Activated CD8-positive, alpha-beta memory T cell treated with anti-CD3 and anti-CD28 coated beads, Interleukin-2, amount 10 ng/mL, durations not matched to agents 7 days and 5 days (primary cell): ENCODE data around the gene TPP2. TPM values are rescaled to one million over a fixed set of nuclear protein-coding genes. Genes with fewer than 3 reads are reported as not detected.

ENCODE experiments used
- ATAC-seq: fragments of 150-1000 bp; cut with Tn5 transposase; one replicate; pipeline ENCODE4 v1.10.0; 2021; ENCODE audit warnings: moderate library complexity
- CTCF ChIA-PET: fragments of 350-600 bp; sonication (Branson Sonifier 250); formaldehyde crosslinking; loops from one replicate; lab custom pipeline; 2021; ENCODE audit warnings: antibody characterized with exemption; lab: Charles Lee
- DNase-seq: peaks from one replicate; pipeline ENCODE4 v3.0.0-alpha.2; 2020
- H3K27ac Mint-ChIP-seq: one replicate; pipeline ENCODE4 v1.8.0; 2021; ENCODE audit warnings: mild to moderate bottlenecking, mixed read lengths
- H3K27me3 Mint-ChIP-seq: one replicate; pipeline ENCODE4 v1.8.0; 2021; ENCODE audit warnings: mixed read lengths
- H3K36me3 Mint-ChIP-seq: one replicate; pipeline ENCODE4 v1.8.0; 2021; ENCODE audit warnings: mild to moderate bottlenecking, mixed read lengths
- H3K4me1 Mint-ChIP-seq: one replicate; pipeline ENCODE4 v1.8.0; 2021; ENCODE audit warnings: mixed read lengths
- H3K4me3 Mint-ChIP-seq: one replicate; pipeline ENCODE4 v1.8.0; 2021; ENCODE audit warnings: mild to moderate bottlenecking, moderate library complexity, mixed read lengths
- H3K9me3 Mint-ChIP-seq: one replicate; pipeline ENCODE4 v1.8.0; 2022; ENCODE audit warnings: low read depth, mixed read lengths
- total RNA-seq, 2 experiments: library from RNA; stranded (reverse); gene quantifications; one replicate each; pipeline ENCODE4 v1.2.3, GENCODE V29; 2021

The TPP2 gene
- total RNA-seq, 2 experiments from 2014 or later = 74.8 to 95.7 TPM

DNA sequence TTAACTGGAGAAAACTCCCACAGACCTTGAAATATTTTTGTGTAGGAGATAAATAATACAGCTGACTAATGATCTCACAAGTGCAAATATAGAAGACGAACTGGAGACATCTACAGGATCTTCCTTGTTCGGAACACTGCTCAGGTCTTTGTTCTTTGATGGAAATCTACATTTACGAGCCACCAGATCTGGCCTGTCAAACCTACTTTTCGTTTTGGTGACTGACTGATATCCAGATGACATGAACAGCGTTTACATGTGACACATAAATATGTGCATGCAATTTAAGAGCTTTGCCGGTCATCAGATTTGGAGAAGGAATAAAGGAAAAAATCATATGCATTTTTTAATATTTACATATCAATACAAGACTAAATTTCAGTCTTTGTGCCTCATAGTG lies 24.5 kb upstream of the TPP2 start:
- ATAC-seq (no peak), DNase-seq (no peak)
- no peak overlapping the region for H3K4me3 Mint-ChIP-seq
- H3K36me3 Mint-ChIP-seq = no peaks in the 10 kb centered on the region
- H3K27me3 Mint-ChIP-seq = peaks cover 52% of the 10 kb centered on the region
- no peaks in the 10 kb centered on the region for H3K4me1 Mint-ChIP-seq
- no peak overlapping the region for H3K27ac Mint-ChIP-seq
- H3K9me3 Mint-ChIP-seq = no peaks in the 10 kb centered on the region
- CTCF ChIA-PET = interaction anchor here (0.5 to 1.3 kb wide), 3 partner anchors 9 to 431 kb away, joined by 3 to 5 read pairs (median 4); no protein-coding TSS in a partner anchor

DNA sequence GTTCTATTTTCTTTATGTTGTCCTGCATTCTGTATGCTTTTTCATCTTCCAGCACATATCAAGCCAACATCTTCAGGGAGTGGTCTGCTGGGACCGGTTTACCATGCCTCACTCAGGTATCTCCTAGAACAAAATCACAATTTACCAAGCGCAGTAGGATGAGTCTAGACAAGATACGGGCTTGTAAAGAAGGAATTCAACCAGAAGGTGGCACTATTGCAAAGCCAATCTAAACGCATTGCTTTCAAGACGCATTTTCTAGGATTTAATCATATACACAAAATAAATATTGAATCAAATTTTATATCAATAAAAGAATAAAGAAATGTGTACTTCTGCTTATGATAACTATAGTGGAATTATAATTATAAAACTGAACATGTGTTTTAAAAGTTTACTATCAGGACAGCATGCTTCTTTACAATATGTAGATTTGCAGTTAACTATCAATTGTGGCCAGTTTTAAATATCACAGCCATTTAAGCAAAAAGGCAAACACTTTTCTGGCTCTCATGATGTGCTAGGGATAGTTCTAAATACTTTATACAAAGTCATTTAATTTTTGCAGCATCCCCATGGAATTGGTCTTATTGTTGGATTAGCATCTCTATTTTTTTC lies 16.1 kb upstream of the TPP2 start:
- Mint-ChIP-seq H3K4me3 (no peak overlapping the region), H3K27ac (no peak overlapping the region), H3K9me3 (no peaks in the 10 kb centered on the region), H3K36me3 (no peaks in the 10 kb centered on the region), H3K27me3 (peaks cover 8% of the 10 kb centered on the region), H3K4me1 (peaks cover 11% of the 10 kb centered on the region)
- CTCF ChIA-PET = interaction anchor here (1.0 to 2.8 kb wide), 18 partner anchors 8 to 327 kb away, joined by 3 to 16 read pairs (median 5); partner anchors contain the start of gene TPP2
- DNase-seq = no peak
- peak; percentile 80 for ATAC-seq

DNA sequence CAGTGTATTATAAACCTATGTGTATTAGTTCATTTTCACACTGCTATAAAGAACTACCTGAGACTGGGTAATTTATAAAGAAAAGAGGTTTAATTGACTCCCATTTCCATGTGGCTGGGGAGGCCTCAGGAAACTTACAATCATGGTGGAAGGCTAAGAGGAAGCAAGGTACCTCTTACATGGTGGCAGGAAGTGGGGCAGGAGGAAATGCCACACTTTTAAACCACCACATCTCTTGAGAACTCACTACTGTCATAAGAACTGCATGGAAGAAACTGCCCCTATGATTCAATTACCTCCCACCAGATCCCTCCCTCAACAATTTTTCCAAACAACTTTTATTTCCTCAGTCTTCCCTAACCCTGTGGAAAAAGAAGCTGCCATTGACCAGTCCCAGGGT lies 14.5 kb upstream of the TPP2 start:
- Mint-ChIP-seq H3K4me1 (peaks cover 11% of the 10 kb centered on the region), H3K36me3 (no peaks in the 10 kb centered on the region), H3K9me3 (no peaks in the 10 kb centered on the region), H3K27ac (no peak overlapping the region), H3K4me3 (no peak overlapping the region), H3K27me3 (peaks cover 8% of the 10 kb centered on the region)
- CTCF ChIA-PET = interaction anchor here (0.9 to 2.8 kb wide), 14 partner anchors 9 to 325 kb away, joined by 3 to 16 read pairs (median 5); no protein-coding TSS in a partner anchor
- ATAC-seq (peak; percentile 61), DNase-seq (peak; percentile 54)

DNA sequence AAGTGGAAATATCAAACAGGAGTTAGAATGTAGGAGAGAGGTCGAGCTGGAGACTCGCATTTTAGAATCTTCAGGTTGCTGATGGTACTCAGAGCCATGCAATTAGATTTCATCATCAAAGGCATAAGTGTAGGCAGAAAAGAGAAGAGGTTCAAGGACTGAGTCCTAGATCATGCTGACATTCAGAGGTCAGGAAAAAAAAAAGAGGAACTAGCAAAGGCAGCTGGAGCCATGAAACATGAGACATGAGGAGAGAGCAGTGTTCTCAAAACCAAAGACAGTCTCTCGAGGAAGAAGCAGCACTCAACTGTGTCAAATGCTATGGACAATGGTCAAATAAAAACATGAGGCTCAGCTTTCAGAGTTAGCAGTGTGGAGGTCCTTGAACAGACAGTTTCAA lies 12.4 kb upstream of the TPP2 start:
- no peaks in the 10 kb centered on the region for H3K36me3 Mint-ChIP-seq
- ATAC-seq (no peak), DNase-seq (no peak)
- no peaks in the 10 kb centered on the region for H3K9me3 Mint-ChIP-seq
- H3K4me3 Mint-ChIP-seq = no peak overlapping the region
- peaks cover 15% of the 10 kb centered on the region for H3K4me1 Mint-ChIP-seq
- no peak overlapping the region for H3K27ac Mint-ChIP-seq
- peaks cover 8% of the 10 kb centered on the region for H3K27me3 Mint-ChIP-seq
- CTCF ChIA-PET = interaction anchor here (0.7 to 2.0 kb wide), 6 partner anchors 7 to 286 kb away, joined by 3 to 9 read pairs (median 3); no protein-coding TSS in a partner anchor

DNA sequence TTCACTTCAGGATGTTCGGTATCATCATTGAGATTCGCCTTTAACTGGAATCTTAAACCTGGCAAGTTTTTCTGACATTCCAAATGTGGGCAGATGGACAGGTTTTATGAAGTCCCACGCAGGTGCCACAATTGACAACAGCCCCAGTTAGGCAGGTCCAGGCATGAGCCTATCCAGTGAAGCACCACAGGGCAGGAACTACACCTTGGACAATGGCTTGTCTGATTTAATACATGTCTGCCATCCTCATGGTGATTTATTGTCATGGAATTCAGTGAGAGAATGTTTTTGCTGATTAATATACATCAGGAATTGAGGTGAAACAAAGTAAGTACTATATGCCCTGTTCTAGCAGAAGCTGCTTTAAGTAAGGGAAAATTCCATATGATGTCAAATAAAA lies 10.2 kb upstream of the TPP2 start:
- Mint-ChIP-seq H3K4me1 (peaks cover 17% of the 10 kb centered on the region), H3K27ac (no peak overlapping the region), H3K27me3 (peaks cover 7% of the 10 kb centered on the region), H3K9me3 (no peaks in the 10 kb centered on the region), H3K4me3 (no peak overlapping the region), H3K36me3 (no peaks in the 10 kb centered on the region)
- DNase-seq (no peak), ATAC-seq (no peak)
- CTCF ChIA-PET = interaction anchor here (1.3 to 2.1 kb wide), 2 partner anchors 9 to 138 kb away, joined by 3 to 6 read pairs; no protein-coding TSS in a partner anchor

DNA sequence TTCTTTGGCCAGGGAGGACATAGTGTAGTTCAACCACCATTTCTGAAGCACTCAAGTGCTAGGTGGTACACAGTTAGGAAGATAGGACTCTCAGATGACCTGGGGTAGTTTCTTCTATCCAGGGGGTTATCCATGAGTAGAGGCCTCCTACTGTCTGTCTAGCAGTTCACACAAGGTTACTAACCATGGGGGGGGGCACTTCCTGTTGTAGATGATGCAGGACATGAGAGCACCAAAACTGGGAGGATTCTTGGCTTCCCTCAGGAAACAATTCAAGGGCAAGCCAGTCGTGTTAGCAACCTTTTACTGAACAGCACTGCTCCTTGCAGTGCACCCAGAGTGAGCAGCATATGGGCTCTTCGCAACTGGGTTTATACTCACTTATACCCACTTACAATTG lies 8.9 kb upstream of the TPP2 start:
- CTCF ChIA-PET = interaction anchor here (5.6 kb wide), 1 partner anchor 260 kb away, joined by 22 read pairs; no protein-coding TSS in a partner anchor
- H3K4me3 Mint-ChIP-seq = no peak overlapping the region

DNA sequence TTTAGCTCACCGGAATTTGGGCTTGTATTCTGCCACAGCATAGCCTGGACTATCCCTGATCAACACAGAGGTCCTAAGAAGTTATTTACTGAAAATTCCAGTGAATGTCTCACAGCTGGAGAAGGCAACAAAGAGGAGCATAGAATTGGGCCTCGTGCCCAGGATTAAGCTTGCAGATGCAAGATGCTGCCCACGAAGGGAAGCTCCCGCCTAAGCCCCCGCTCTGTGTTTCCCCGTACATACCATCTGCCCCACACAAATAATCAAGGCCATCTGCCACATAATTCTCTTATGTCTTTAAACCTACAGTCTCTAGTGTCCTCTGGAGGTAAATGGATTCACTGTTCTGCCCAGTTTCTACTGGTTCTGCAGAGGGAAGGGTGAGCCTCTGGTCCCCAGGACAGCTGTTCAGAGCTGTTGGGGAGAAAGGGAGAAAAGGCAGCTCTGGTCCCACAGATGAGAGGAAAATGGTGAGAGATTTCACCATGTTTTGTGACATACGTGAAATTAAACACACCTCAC lies 7.4 kb upstream of the TPP2 start:
- Mint-ChIP-seq H3K4me1 (peaks cover 26% of the 10 kb centered on the region), H3K9me3 (no peaks in the 10 kb centered on the region), H3K27ac (no peak overlapping the region), H3K27me3 (peaks cover 3% of the 10 kb centered on the region), H3K4me3 (no peak overlapping the region), H3K36me3 (no peaks in the 10 kb centered on the region)
- no peak for DNase-seq
- ATAC-seq = no peak
- CTCF ChIA-PET = interaction anchor here (1.2 to 5.6 kb wide), 2 partner anchors 211 to 259 kb away, joined by 6 to 22 read pairs; no protein-coding TSS in a partner anchor

More for the DNA sequence above, 8.9 kb upstream of the TPP2 start:
- Mint-ChIP-seq H3K4me1 (peaks cover 17% of the 10 kb centered on the region), H3K9me3 (no peaks in the 10 kb centered on the region), H3K27ac (no peak overlapping the region), H3K36me3 (no peaks in the 10 kb centered on the region), H3K27me3 (peaks cover 7% of the 10 kb centered on the region)
- no peak for ATAC-seq
- no peak for DNase-seq

DNA sequence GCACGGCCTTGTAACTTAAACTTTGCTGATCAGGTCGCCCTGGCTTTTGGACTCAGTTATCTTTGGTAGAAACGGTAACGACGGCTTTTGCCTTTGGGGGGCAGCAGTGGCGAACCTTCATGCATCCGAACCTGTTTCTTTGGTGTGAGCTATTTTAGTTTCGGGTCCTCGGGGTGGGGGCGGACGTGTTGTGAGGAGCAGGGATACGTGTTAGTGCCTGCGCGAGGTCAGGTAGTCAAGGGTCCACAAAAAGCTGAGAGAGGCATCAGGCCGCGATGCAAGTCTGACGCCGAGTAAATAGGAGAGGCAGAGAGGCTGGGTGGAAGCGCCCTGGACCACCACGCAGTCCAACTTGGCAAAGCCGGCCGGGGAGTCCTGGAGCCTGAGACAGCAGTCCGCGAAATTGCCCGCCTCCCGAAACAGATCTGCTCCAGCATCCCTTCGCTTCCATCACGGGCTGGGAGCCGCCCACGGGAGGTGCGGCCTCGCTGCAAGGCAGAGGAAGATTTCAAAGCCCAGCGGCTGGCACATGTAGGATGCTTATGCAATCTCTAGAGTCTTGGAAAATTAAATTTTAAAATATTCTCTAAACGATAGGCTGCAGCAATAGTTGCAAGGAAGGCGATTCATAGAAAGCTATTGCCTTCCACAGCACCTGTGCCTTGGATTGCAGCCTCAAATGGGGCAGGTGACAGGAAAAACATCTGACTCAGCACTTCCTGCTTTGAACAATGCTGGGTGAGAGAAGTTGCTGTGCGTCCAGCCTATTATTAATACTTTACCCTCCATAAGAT lies 4.6 kb upstream of the TPP2 start:
- Mint-ChIP-seq H3K36me3 (no peaks in the 10 kb centered on the region), H3K27ac (peak overlapping the region; percentile 97), H3K4me3 (peak overlapping the region; percentile 91), H3K27me3 (no peaks in the 10 kb centered on the region), H3K9me3 (no peaks in the 10 kb centered on the region), H3K4me1 (peaks cover 39% of the 10 kb centered on the region)
- DNase-seq (peak; percentile 91), ATAC-seq (peak; percentile 25)
- CTCF ChIA-PET = interaction anchor here (0.7 to 5.6 kb wide), 25 partner anchors 9 to 307 kb away, joined by 3 to 36 read pairs (median 5); partner anchors contain the start of genes BIVM, ERCC5, POGLUT2 and TEX30

DNA sequence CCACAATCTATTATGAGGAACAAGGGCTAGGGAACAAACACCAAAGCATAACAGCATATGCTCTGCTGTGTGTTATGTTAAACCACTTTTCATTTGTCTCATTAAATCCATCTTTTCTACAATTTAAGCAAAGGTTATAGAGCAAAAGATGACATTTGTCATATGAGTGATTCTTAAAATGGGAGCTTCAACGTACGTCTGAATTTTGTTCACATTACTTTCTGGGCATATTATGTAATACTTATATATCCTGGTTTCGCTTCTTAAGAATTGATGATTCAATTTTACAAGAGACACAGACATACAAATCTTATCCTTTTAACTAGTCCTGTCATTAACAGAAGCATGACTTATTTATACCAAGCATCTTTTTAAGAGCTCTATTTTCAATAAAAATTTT lies 3.3 kb upstream of the TPP2 start:
- no peak for DNase-seq
- Mint-ChIP-seq H3K4me3 (no peak overlapping the region), H3K27ac (peak overlapping the region; percentile 97), H3K27me3 (no peaks in the 10 kb centered on the region), H3K36me3 (peaks cover 6% of the 10 kb centered on the region), H3K9me3 (no peaks in the 10 kb centered on the region), H3K4me1 (peaks cover 36% of the 10 kb centered on the region)
- CTCF ChIA-PET = interaction anchor here (0.9 to 4.0 kb wide), 5 partner anchors 12 to 254 kb away, joined by 3 to 36 read pairs (median 9); partner anchors contain the start of genes BIVM and POGLUT2
- ATAC-seq = no peak

DNA sequence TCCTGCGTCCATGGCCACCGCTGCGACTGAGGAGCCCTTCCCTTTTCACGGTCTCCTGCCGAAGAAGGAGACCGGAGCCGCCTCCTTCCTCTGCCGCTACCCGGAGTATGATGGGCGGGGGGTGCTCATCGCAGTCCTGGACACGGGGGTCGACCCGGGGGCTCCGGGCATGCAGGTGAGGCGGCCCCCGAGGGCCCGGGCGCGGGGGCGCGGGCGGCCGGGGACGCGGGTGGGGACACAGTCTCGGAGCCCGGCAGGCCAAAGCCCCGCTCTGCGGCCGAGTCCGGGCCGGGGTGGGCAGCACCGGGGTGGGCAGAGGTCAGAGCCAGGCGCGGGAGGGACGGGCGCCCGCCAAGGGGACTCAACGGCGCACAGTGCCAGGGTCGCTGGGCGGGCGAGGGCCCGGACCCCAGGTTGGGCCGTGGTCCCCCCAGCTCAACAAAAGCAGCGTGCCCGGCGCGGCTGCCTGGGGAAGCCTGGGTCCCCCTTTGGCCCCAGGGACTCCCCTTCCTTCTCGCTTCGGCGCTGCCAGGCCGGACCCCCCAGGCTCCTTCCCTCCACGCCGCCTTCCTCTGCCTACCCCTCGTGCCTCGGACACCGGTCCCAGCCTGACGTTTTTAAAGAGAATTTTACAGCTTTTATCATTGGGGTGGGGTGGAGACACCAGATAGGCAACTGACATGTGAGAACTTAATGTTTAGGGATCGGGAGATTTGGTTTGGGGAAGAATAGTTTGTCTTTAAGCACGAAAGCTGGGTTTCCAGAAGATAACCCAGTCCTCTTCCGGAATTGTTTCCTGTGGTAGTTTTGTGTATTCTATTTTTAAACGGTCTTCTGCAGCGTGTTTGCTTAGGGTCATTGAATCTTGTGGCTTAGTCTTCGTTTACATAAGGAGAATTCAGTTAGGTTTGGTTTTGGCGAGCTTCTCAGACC lies 509 bp downstream of the TPP2 start:
- CTCF ChIA-PET = interaction anchor here (1.3 to 3.8 kb wide), 7 partner anchors 9 to 273 kb away, joined by 4 to 28 read pairs (median 6); partner anchors contain the start of gene ERCC5
- ATAC-seq = peak; percentile 7
- Mint-ChIP-seq H3K27ac (peak overlapping the region; percentile 99), H3K9me3 (no peaks in the 10 kb centered on the region), H3K4me1 (peaks cover 58% of the 10 kb centered on the region), H3K4me3 (peak overlapping the region; percentile 96), H3K36me3 (peaks cover 26% of the 10 kb centered on the region), H3K27me3 (no peaks in the 10 kb centered on the region)
- DNase-seq = peak; percentile 55

DNA sequence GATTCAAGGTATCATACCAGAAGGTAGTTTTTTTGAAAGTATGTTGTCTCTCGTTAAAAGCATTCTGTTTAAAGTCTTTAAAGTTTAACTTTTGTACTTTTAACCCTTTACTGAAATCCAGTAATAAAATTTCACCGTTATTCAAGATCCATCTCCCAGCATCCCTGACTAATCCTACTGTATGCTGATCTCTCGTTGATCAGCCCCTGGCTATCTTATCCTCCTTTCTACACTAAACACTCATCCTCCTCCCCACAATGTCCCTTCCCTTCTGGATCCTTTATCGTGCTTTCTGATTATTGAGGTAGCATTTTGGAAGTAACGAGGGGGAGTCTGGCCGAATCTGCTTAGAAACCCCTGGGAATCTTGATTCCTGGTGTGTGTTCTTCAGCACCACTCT lies 1.3 kb downstream of the TPP2 start:
- H3K4me3 Mint-ChIP-seq = peak overlapping the region; percentile 89
- H3K4me1 Mint-ChIP-seq = peaks cover 58% of the 10 kb centered on the region
- peaks cover 32% of the 10 kb centered on the region for H3K36me3 Mint-ChIP-seq
- ATAC-seq (no peak), DNase-seq (no peak)
- no peaks in the 10 kb centered on the region for H3K27me3 Mint-ChIP-seq
- H3K27ac Mint-ChIP-seq = peak overlapping the region; percentile 89
- CTCF ChIA-PET = interaction anchor here (1.3 to 3.8 kb wide), 3 partner anchors 24 to 248 kb away, joined by 4 to 28 read pairs (median 19); partner anchors contain the start of gene ERCC5
- H3K9me3 Mint-ChIP-seq = no peaks in the 10 kb centered on the region

DNA sequence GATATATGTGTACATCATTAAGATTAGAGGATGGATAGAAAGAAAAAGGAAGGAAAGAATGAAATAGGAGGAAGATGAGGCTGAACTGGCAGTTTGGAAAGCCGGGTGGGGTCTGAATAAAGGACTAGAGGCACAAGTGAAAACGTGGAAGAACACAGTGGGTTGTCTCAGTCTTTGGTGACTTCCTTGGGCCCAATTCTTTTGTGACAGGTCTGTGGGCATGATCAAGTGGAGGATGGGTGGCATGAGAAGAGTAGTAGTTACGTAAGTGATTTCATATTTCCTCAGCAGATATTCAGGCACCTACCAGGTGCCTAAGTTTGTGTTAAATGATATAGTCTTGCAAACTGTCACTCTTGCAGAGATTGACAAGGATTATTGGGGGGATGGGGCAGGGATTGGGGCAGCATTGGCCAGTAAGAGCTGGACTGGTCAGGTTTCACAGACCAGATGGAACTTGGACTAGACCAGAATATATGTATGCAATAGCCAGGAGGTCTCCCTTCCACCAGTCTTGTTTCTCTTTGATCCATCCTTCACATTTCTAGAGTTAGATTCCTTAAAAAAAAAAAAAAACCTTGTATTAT lies 2.7 kb downstream of the TPP2 start:
- CTCF ChIA-PET = no interaction called here
- Mint-ChIP-seq H3K27ac (peak overlapping the region; percentile 70), H3K36me3 (peaks cover 44% of the 10 kb centered on the region), H3K4me3 (peak overlapping the region; percentile 55), H3K9me3 (no peaks in the 10 kb centered on the region), H3K4me1 (peaks cover 63% of the 10 kb centered on the region), H3K27me3 (no peaks in the 10 kb centered on the region)
- no peak for ATAC-seq
- DNase-seq = no peak
